ENCODE measurements around the gene DCTN3.

- no peak for TF ChIP-seq MAX (IDR thresholded peaks at IDR 0.05)
- TF ChIP-seq TAF1 (IDR thresholded peaks at IDR 0.05; ENCODE audit: low read depth), result no peak
- TF ChIP-seq REST (IDR thresholded peaks at IDR 0.05; ENCODE audit: low read depth), result no peak
- no peak for TF ChIP-seq RAD21 (IDR thresholded peaks at IDR 0.05; ENCODE audit: low read depth)
- TF ChIP-seq EP300 (IDR thresholded peaks at IDR 0.05; ENCODE audit: borderline replicate concordance), result no peak
- TF ChIP-seq YY1 (IDR thresholded peaks at IDR 0.05; ENCODE audit: low read depth), result no peak
- no peak for TF ChIP-seq USF1 (IDR thresholded peaks at IDR 0.05)
- TF ChIP-seq NFIC (IDR thresholded peaks at IDR 0.05), result no peak
- TF ChIP-seq CREB1 (IDR thresholded peaks at IDR 0.05; ENCODE audit: low read depth), result no peak
- no peak for TF ChIP-seq EGR1 (IDR thresholded peaks at IDR 0.05)
- TF ChIP-seq ZBTB7A (IDR thresholded peaks at IDR 0.05; ENCODE audit: low read depth), result no peak
- no peak for TF ChIP-seq CEBPB (IDR thresholded peaks at IDR 0.05)
Measured at GRCh38 chr9:34663303-34663605, 43.0 kb upstream of the DCTN3 start.

All from Ishikawa (cell line).